ENCODE results near the gene OXSR1.
"Not testable (repeated sequence)": the region's sequence is repeated elsewhere in the genome, so short reads cannot be mapped to it uniquely, and the experiment has no call there.

Gene OXSR1

GRCh38 chr3:38202931-38203330, 37.6 kb downstream of the OXSR1 start:
- H3K9ac ChIP-seq (ENCODE audit: low read length); H3K4me3 ChIP-seq (ENCODE audit: low read depth, low read length); H3K36me3 ChIP-seq (ENCODE audit: control insufficient read depth in 1 of 2, insufficient read depth in 2 of 2, low read length in 2 of 2); H4K12ac ChIP-seq (ENCODE audit: low read depth, low read length); H2AFZ ChIP-seq (ENCODE audit: insufficient read depth, low read length, poor library complexity); H3K4me2 ChIP-seq (ENCODE audit: low read length); H2BK5ac ChIP-seq (ENCODE audit: low read depth, low read length, poor library complexity); H3K27ac ChIP-seq (ENCODE audit: low read depth, low read length); H3K14ac ChIP-seq (ENCODE audit: low read length); H2BK12ac ChIP-seq (ENCODE audit: low read length); H3K23ac ChIP-seq (ENCODE audit: low read length); H2BK120ac ChIP-seq (ENCODE audit: insufficient read depth, low read length, poor library complexity); H4K91ac ChIP-seq (ENCODE audit: low read depth, low read length); H2AK5ac ChIP-seq (ENCODE audit: low read length); DNase-seq; H3K18ac ChIP-seq (ENCODE audit: low read length); H3K9me3 ChIP-seq (ENCODE audit: insufficient read depth, low read depth, low read length); H3K79me1 ChIP-seq (ENCODE audit: low read length); H3K27me3 ChIP-seq (ENCODE audit: insufficient read depth, low read length); H3K79me2 ChIP-seq (ENCODE audit: control insufficient read depth, insufficient read depth, low read length, poor library complexity); H3K4me1 ChIP-seq (ENCODE audit: control insufficient read depth in 1 of 2, insufficient read depth in 2 of 2, low read length in 2 of 2); H4K8ac ChIP-seq (ENCODE audit: low read depth, low read length); H3K4ac ChIP-seq (ENCODE audit: low read depth, low read length): not testable (repeated sequence)
- WGBS (ENCODE audit: extremely low coverage, insufficient coverage, insufficient read length) = no CpG with 5 or more reads among the region's 12 CpGs

- no peak overlapping the region for H4K91ac ChIP-seq (ENCODE audit: low read depth, low read length)
- H3K27ac ChIP-seq (ENCODE audit: low read depth, low read length) = no peak overlapping the region
- H4K8ac ChIP-seq (ENCODE audit: low read depth, low read length) = no peak overlapping the region
- no CpG with 5 or more reads among the region's 2 CpGs for WGBS (ENCODE audit: extremely low coverage, insufficient coverage, insufficient read length)
- H2AFZ ChIP-seq (ENCODE audit: insufficient read depth, low read length, poor library complexity) = no peak overlapping the region
- H3K4me2 ChIP-seq (ENCODE audit: low read length) = no peak overlapping the region
- H3K36me3 ChIP-seq (ENCODE audit: control insufficient read depth in 1 of 2, insufficient read depth in 2 of 2, low read length in 2 of 2) = peaks cover 5 to 10% of the 10 kb centered on the region in 2 experiments
- H3K4me3 ChIP-seq (ENCODE audit: low read depth, low read length) = no peak overlapping the region
- no peak overlapping the region for H2BK12ac ChIP-seq (ENCODE audit: low read length)
- H3K14ac ChIP-seq (ENCODE audit: low read length) = no peak overlapping the region
- no peak overlapping the region for H3K23ac ChIP-seq (ENCODE audit: low read length)
- no peaks in the 10 kb centered on the region for H3K79me1 ChIP-seq (ENCODE audit: low read length)
- H3K79me2 ChIP-seq (ENCODE audit: control insufficient read depth, insufficient read depth, low read length, poor library complexity) = peaks cover 2% of the 10 kb centered on the region
- H2BK5ac ChIP-seq (ENCODE audit: low read depth, low read length, poor library complexity) = no peak overlapping the region
- H3K9me3 ChIP-seq (ENCODE audit: insufficient read depth, low read depth, low read length) = no peaks in the 10 kb centered on the region
- H2BK120ac ChIP-seq (ENCODE audit: insufficient read depth, low read length, poor library complexity) = no peak overlapping the region
- no peak overlapping the region for H4K12ac ChIP-seq (ENCODE audit: low read depth, low read length)
- H3K4ac ChIP-seq (ENCODE audit: low read depth, low read length) = no peak overlapping the region
- no peak overlapping the region for H3K18ac ChIP-seq (ENCODE audit: low read length)
- no peak overlapping the region for H2AK5ac ChIP-seq (ENCODE audit: low read length)
- H3K27me3 ChIP-seq (ENCODE audit: insufficient read depth, low read length) = no peaks in the 10 kb centered on the region
- H3K4me1 ChIP-seq (ENCODE audit: control insufficient read depth in 1 of 2, insufficient read depth in 2 of 2, low read length in 2 of 2) = no peaks in the 10 kb centered on the region
- no peak for DNase-seq
- no peak overlapping the region for H3K9ac ChIP-seq (ENCODE audit: low read length)
Measured at GRCh38 chr3:38203690-38204089, 38.4 kb downstream of the OXSR1 start.

GRCh38 chr3:38204599-38205471, 39.5 kb downstream of the OXSR1 start:
- Histone ChIP-seq H2AK5ac (ENCODE audit: low read length) (no peak overlapping the region), H4K91ac (ENCODE audit: low read depth, low read length) (no peak overlapping the region), H3K4me1 (ENCODE audit: control insufficient read depth in 1 of 2, insufficient read depth in 2 of 2, low read length in 2 of 2) (no peaks in the 10 kb centered on the region), H4K8ac (ENCODE audit: low read depth, low read length) (no peak overlapping the region), H3K18ac (ENCODE audit: low read length) (peak overlapping the region; percentile 19), H3K79me2 (ENCODE audit: control insufficient read depth, insufficient read depth, low read length, poor library complexity) (peaks cover 2% of the 10 kb centered on the region), H3K14ac (ENCODE audit: low read length) (no peak overlapping the region), H2AFZ (ENCODE audit: insufficient read depth, low read length, poor library complexity) (no peak overlapping the region), H4K12ac (ENCODE audit: low read depth, low read length) (no peak overlapping the region), H2BK5ac (ENCODE audit: low read depth, low read length, poor library complexity) (no peak overlapping the region), H3K9me3 (ENCODE audit: insufficient read depth, low read depth, low read length) (no peaks in the 10 kb centered on the region), H3K4me2 (ENCODE audit: low read length) (no peak overlapping the region), H3K27me3 (ENCODE audit: insufficient read depth, low read length) (no peaks in the 10 kb centered on the region), H2BK12ac (ENCODE audit: low read length) (no peak overlapping the region), H3K23ac (ENCODE audit: low read length) (no peak overlapping the region), H3K79me1 (ENCODE audit: low read length) (no peaks in the 10 kb centered on the region), H3K4ac (ENCODE audit: low read depth, low read length) (no peak overlapping the region), H3K27ac (ENCODE audit: low read depth, low read length) (no peak overlapping the region), H2BK120ac (ENCODE audit: insufficient read depth, low read length, poor library complexity) (no peak overlapping the region), H3K4me3 (ENCODE audit: low read depth, low read length) (no peak overlapping the region), H3K9ac (ENCODE audit: low read length) (no peak overlapping the region), H3K36me3 (ENCODE audit: control insufficient read depth in 1 of 2, insufficient read depth in 2 of 2, low read length in 2 of 2) (peaks cover 1 to 6% of the 10 kb centered on the region in 2 experiments)
- no peak for DNase-seq
- WGBS (ENCODE audit: extremely low coverage, insufficient coverage, insufficient read length) = no CpG with 5 or more reads among the region's 4 CpGs

- Histone ChIP-seq H3K9me3 (ENCODE audit: insufficient read depth, low read depth, low read length) (no peaks in the 10 kb centered on the region), H2BK12ac (ENCODE audit: low read length) (no peak overlapping the region), H3K27ac (ENCODE audit: low read depth, low read length) (no peak overlapping the region), H3K4me2 (ENCODE audit: low read length) (no peak overlapping the region), H2BK120ac (ENCODE audit: insufficient read depth, low read length, poor library complexity) (no peak overlapping the region), H3K23ac (ENCODE audit: low read length) (no peak overlapping the region), H3K27me3 (ENCODE audit: insufficient read depth, low read length) (no peaks in the 10 kb centered on the region), H3K79me1 (ENCODE audit: low read length) (no peaks in the 10 kb centered on the region), H3K14ac (ENCODE audit: low read length) (no peak overlapping the region), H4K91ac (ENCODE audit: low read depth, low read length) (no peak overlapping the region), H3K4me1 (ENCODE audit: control insufficient read depth in 1 of 2, insufficient read depth in 2 of 2, low read length in 2 of 2) (no peaks in the 10 kb centered on the region), H3K4ac (ENCODE audit: low read depth, low read length) (no peak overlapping the region), H2AK5ac (ENCODE audit: low read length) (no peak overlapping the region), H3K9ac (ENCODE audit: low read length) (no peak overlapping the region), H3K18ac (ENCODE audit: low read length) (no peak overlapping the region), H3K4me3 (ENCODE audit: low read depth, low read length) (no peak overlapping the region), H2AFZ (ENCODE audit: insufficient read depth, low read length, poor library complexity) (no peak overlapping the region), H4K12ac (ENCODE audit: low read depth, low read length) (no peak overlapping the region), H3K79me2 (ENCODE audit: control insufficient read depth, insufficient read depth, low read length, poor library complexity) (peaks cover 2% of the 10 kb centered on the region), H2BK5ac (ENCODE audit: low read depth, low read length, poor library complexity) (no peak overlapping the region), H4K8ac (ENCODE audit: low read depth, low read length) (no peak overlapping the region), H3K36me3 (ENCODE audit: control insufficient read depth in 1 of 2, insufficient read depth in 2 of 2, low read length in 2 of 2) (peaks cover 0 to 5% of the 10 kb centered on the region in 2 experiments)
- WGBS (ENCODE audit: extremely low coverage, insufficient coverage, insufficient read length) = no CpG with 5 or more reads among the region's 3 CpGs
- DNase-seq = no peak
Measured at GRCh38 chr3:38205472-38205805, 40.1 kb downstream of the OXSR1 start.

All from trophoblast cell (in vitro differentiated cells and primary cell).